HepG2 (cell line): Measurements from ENCODE around the gene SEMA3F. TPM values are rescaled to one million over a fixed set of nuclear protein-coding genes. Genes with fewer than 3 reads are reported as not detected.

ENCODE experiments used
- ATF1 ChIP-seq: IDR thresholded peaks from 2 replicates; pipeline ENCODE4 v1.6.1; 2016; ENCODE audit warnings: mild to moderate bottlenecking, control low read depth
- ATF2 ChIP-seq: sonication (generic); formaldehyde crosslinking; IDR thresholded peaks from 2 replicates; pipeline ENCODE4 v1.4.0; 2020; ENCODE audit warnings: missing genetic modification reagents
- CBFB ChIP-seq: sonication (generic); formaldehyde crosslinking; IDR thresholded peaks from 2 replicates; pipeline ENCODE4 v1.4.0; 2020; ENCODE audit warnings: missing genetic modification reagents
- CCDC6 ChIP-seq: sonication (generic); formaldehyde crosslinking; IDR thresholded peaks from 2 replicates; pipeline ENCODE4 v1.8.1; 2022; ENCODE audit warnings: mild to moderate bottlenecking, missing genetic modification reagents, moderate library complexity
- HHEX ChIP-seq: IDR thresholded peaks from 2 replicates; pipeline ENCODE4 v1.6.1; 2016; ENCODE audit warnings: control low read depth
- HIVEP1 ChIP-seq: sonication (generic); formaldehyde crosslinking; IDR thresholded peaks from 2 replicates; pipeline ENCODE4 v1.4.0; 2020; ENCODE audit warnings: mild to moderate bottlenecking, missing genetic modification reagents
- HOXA5 ChIP-seq: sonication (generic); formaldehyde crosslinking; IDR thresholded peaks from 2 replicates; pipeline ENCODE4 v1.4.0; 2020; ENCODE audit warnings: missing genetic modification reagents
- IRX3 ChIP-seq: sonication (generic); formaldehyde crosslinking; IDR thresholded peaks from 2 replicates; pipeline ENCODE4 v1.8.1; 2023; ENCODE audit warnings: mild to moderate bottlenecking, low read depth, missing genetic modification reagents, borderline replicate concordance
- JUN ChIP-seq: sonication (generic); formaldehyde crosslinking; IDR thresholded peaks from 2 replicates; pipeline ENCODE4 v1.4.0; 2020; ENCODE audit warnings: mild to moderate bottlenecking, missing genetic modification reagents
- NFE2L2 ChIP-seq: fragments of 150-350 bp; IDR thresholded peaks from 2 replicates; pipeline ENCODE4 v1.6.1; 2014; ENCODE audit warnings: low read length
- PHF21A ChIP-seq: sonication (generic); formaldehyde crosslinking; IDR thresholded peaks from 2 replicates; pipeline ENCODE4 v1.5.0; 2020; ENCODE audit warnings: mild to moderate bottlenecking, missing genetic modification reagents
- RNF2 ChIP-seq: fragments of 450-650 bp; conservative IDR thresholded peaks from 2 replicates; pipeline ENCODE4 v1.6.1; 2016; ENCODE audit warnings: low read depth
- ZBTB43 ChIP-seq: sonication (generic); formaldehyde crosslinking; conservative IDR thresholded peaks from 2 replicates; pipeline ENCODE4 v1.4.0; 2020; ENCODE audit warnings: missing genetic modification reagents
- ZNF160 ChIP-seq: sonication (generic); formaldehyde crosslinking; IDR thresholded peaks from 2 replicates; pipeline ENCODE4 v1.8.0; 2022; ENCODE audit warnings: mild to moderate bottlenecking, inconsistent platforms, missing genetic modification reagents
- ZNF350 ChIP-seq: sonication (generic); formaldehyde crosslinking; IDR thresholded peaks from 2 replicates; pipeline ENCODE4 v1.4.0; 2020; ENCODE audit warnings: mild to moderate bottlenecking, low read depth, missing genetic modification reagents, borderline replicate concordance
- ZNF451 ChIP-seq: sonication (generic); formaldehyde crosslinking; IDR thresholded peaks from 2 replicates; pipeline ENCODE4 v1.5.0; 2020; ENCODE audit warnings: mild to moderate bottlenecking, missing genetic modification reagents
- ZNF550 ChIP-seq: sonication (generic); formaldehyde crosslinking; IDR thresholded peaks from 2 replicates; pipeline ENCODE4 v1.4.0; 2020; ENCODE audit warnings: mild to moderate bottlenecking, missing genetic modification reagents, borderline replicate concordance
- ZNF670 ChIP-seq: sonication (generic); formaldehyde crosslinking; IDR thresholded peaks from 2 replicates; pipeline ENCODE4 v1.8.0; 2022; ENCODE audit warnings: mild to moderate bottlenecking, missing genetic modification reagents, borderline replicate concordance
- ZNF703 ChIP-seq: sonication (generic); formaldehyde crosslinking; IDR thresholded peaks from 2 replicates; pipeline ENCODE4 v1.5.1; 2020; ENCODE audit warnings: missing genetic modification reagents, mild to moderate bottlenecking, moderate library complexity, borderline replicate concordance
- ZNF710 ChIP-seq: sonication (generic); formaldehyde crosslinking; IDR thresholded peaks from 2 replicates; pipeline ENCODE4 v1.5.0; 2020; ENCODE audit warnings: mild to moderate bottlenecking, missing genetic modification reagents, borderline replicate concordance
- ZNF737 ChIP-seq: sonication (generic); formaldehyde crosslinking; IDR thresholded peaks from 2 replicates; pipeline ENCODE4 v1.5.0; 2020; ENCODE audit warnings: missing genetic modification reagents, mild to moderate bottlenecking, borderline replicate concordance
- ZNF761 ChIP-seq: sonication (generic); formaldehyde crosslinking; conservative IDR thresholded peaks from 2 replicates; pipeline ENCODE4 v1.4.0; 2020; ENCODE audit warnings: mild to moderate bottlenecking, missing genetic modification reagents
- ZNF790 ChIP-seq: sonication (generic); formaldehyde crosslinking; IDR thresholded peaks from 2 replicates; pipeline ENCODE4 v1.8.0; 2022; ENCODE audit warnings: missing genetic modification reagents, mild to moderate bottlenecking, borderline replicate concordance
- polyA plus RNA-seq, 8 experiments: library from polyadenylated mRNA; depleted of rRNA in 3 of 8; stranded (reverse) in 7 of 8; unstranded in 1 of 8; fragments of >200 nt; fragmentation: Illumina TruSeq in 4 of 8; extraction: Trizol in 4 of 8; gene quantifications; 2 replicates each; pipeline versions ENCODE4 v1.2.1 to v1.2.3, GENCODE V29; 2011 to 2016; ENCODE audit warnings: low read depth in 4 of 8, missing spikeins in 1 of 8, mixed read lengths in 1 of 8; ENCODE audit not compliant: insufficient read depth in 1 of 8
- total RNA-seq, 5 experiments: library from RNA; depleted of rRNA; stranded (reverse); fragments of >200 nt; fragmentation: Illumina TruSeq; extraction: Trizol; gene quantifications; 2 replicates each; pipeline ENCODE4 v1.2.3, GENCODE V29; 2016; ENCODE audit warnings: low read depth in 1 of 5
- TF ChIP-seq, protein P1 (sequence below): sonication (generic); formaldehyde crosslinking; IDR thresholded peaks from 2 replicates; pipeline ENCODE4 v1.4.0; 2020; ENCODE audit warnings: missing genetic modification reagents
- TF ChIP-seq, protein P2 (sequence below): sonication (generic); formaldehyde crosslinking; IDR thresholded peaks from 2 replicates; pipeline ENCODE4 v1.4.0; 2020; ENCODE audit warnings: mild to moderate bottlenecking, missing genetic modification reagents

SEMA3F gene
- total and polyA plus RNA-seq, 2 of the 13 experiments (the other 11 are each of a cell fraction or from before 2014, with no cell fraction given): 7.6 to 17.2 TPM

DNA sequence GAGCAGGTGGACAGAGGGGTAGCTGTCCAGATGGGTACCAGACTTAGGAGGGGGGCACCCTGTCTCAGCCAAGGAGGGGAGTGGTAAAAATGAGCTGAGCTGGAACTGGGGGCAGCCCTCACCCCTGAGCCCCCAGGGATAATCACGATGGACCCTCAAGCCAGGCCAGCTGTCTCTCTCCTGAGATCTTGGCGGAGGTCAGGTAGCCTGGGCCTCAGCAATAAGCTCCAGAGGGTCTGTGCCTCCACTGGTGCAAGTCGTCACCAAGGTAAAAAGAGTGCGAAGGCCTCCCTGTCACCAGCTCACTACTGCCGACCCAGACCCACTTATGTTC lies 55.0 kb downstream of the SEMA3F start (continued):
- no peak for TF ChIP-seq ZNF710 (CRISPR knock-in tag)
- no peak for TF ChIP-seq PHF21A (CRISPR knock-in tag)
- 0 out of 2 replicates have a peak, but pooled peaks have one; percentile 49 for TF ChIP-seq ZNF737 (CRISPR knock-in tag)
- no peak for TF ChIP-seq NFE2L2
- no peak for TF ChIP-seq CCDC6 (CRISPR knock-in tag)
- no peak for TF ChIP-seq ZNF761 (CRISPR knock-in tag)
- TF ChIP-seq JUN (CRISPR knock-in tag): no peak
- TF ChIP-seq ZNF160 (CRISPR knock-in tag): no peak
- no peak for TF ChIP-seq CBFB (CRISPR knock-in tag)
- no peak for TF ChIP-seq ZBTB43 (CRISPR knock-in tag)
- peak; percentile 35; the same call in 1 of the 2 replicates for TF ChIP-seq ZNF790 (CRISPR knock-in tag)
- TF ChIP-seq ZNF703 (CRISPR knock-in tag): no peak
- no peak for TF ChIP-seq HOXA5
- TF ChIP-seq ZNF550 (CRISPR knock-in tag): no peak
- no peak for TF ChIP-seq HHEX (CRISPR knock-in tag)
- TF ChIP-seq, protein P1, sequence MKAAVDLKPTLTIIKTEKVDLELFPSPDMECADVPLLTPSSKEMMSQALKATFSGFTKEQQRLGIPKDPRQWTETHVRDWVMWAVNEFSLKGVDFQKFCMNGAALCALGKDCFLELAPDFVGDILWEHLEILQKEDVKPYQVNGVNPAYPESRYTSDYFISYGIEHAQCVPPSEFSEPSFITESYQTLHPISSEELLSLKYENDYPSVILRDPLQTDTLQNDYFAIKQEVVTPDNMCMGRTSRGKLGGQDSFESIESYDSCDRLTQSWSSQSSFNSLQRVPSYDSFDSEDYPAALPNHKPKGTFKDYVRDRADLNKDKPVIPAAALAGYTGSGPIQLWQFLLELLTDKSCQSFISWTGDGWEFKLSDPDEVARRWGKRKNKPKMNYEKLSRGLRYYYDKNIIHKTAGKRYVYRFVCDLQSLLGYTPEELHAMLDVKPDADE (CRISPR knock-in tag): no peak
- TF ChIP-seq ATF2 (CRISPR knock-in tag): no peak
- TF ChIP-seq, protein P2, sequence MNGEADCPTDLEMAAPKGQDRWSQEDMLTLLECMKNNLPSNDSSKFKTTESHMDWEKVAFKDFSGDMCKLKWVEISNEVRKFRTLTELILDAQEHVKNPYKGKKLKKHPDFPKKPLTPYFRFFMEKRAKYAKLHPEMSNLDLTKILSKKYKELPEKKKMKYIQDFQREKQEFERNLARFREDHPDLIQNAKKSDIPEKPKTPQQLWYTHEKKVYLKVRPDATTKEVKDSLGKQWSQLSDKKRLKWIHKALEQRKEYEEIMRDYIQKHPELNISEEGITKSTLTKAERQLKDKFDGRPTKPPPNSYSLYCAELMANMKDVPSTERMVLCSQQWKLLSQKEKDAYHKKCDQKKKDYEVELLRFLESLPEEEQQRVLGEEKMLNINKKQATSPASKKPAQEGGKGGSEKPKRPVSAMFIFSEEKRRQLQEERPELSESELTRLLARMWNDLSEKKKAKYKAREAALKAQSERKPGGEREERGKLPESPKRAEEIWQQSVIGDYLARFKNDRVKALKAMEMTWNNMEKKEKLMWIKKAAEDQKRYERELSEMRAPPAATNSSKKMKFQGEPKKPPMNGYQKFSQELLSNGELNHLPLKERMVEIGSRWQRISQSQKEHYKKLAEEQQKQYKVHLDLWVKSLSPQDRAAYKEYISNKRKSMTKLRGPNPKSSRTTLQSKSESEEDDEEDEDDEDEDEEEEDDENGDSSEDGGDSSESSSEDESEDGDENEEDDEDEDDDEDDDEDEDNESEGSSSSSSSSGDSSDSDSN (CRISPR knock-in tag): no peak
- TF ChIP-seq ZNF350: peak; percentile 6; the same call in 1 of the 2 replicates
- no peak for TF ChIP-seq ATF1 (CRISPR knock-in tag)
- no peak for TF ChIP-seq ZNF670 (CRISPR knock-in tag)
- no peak for TF ChIP-seq IRX3 (CRISPR knock-in tag)
- no peak for TF ChIP-seq ZNF451
- TF ChIP-seq HIVEP1 (CRISPR knock-in tag): no peak
- TF ChIP-seq RNF2: no peak
